ENCODE results near the gene WTAP.
"Not testable (repeated sequence)": the region's sequence is repeated elsewhere in the genome, so short reads cannot be mapped to it uniquely, and the experiment has no call there.

Gene WTAP

GRCh38 chr6:159761873-159762680, 34.8 kb downstream of the WTAP start, which contains the start of gene ACAT2:
TSS of gene ACAT2 (plus strand) at chr6:159762045. CDS start at chr6:159762088, 43 bp downstream.
- peak; percentile 97 for DNase-seq (ENCODE audit: low spot score)

GRCh38 chr6:159762681-159763293, 35.5 kb downstream of the WTAP start:
- DNase-seq (ENCODE audit: low spot score): peak; percentile 43

GRCh38 chr6:159766906-159767305, 39.6 kb downstream of the WTAP start:
- DNase-seq (ENCODE audit: low spot score): no peak

- no peak for DNase-seq (ENCODE audit: low spot score)
Measured at GRCh38 chr6:159769470-159769869, 42.2 kb downstream of the WTAP start.

- DNase-seq (ENCODE audit: low spot score): no peak
Measured at GRCh38 chr6:159772196-159772595, 44.9 kb downstream of the WTAP start.

- DNase-seq (ENCODE audit: low spot score): no peak
Measured at GRCh38 chr6:159777240-159777904, 50.1 kb downstream of the WTAP start.

- DNase-seq (ENCODE audit: low spot score): no peak
Measured at GRCh38 chr6:159778131-159778530, 50.8 kb downstream of the WTAP start.

- no peak for DNase-seq (ENCODE audit: low spot score)
Measured at GRCh38 chr6:159778542-159779103, 51.3 kb downstream of the WTAP start.

GRCh38 chr6:159788276-159788675, 61.0 kb downstream of the WTAP start:
- no peak for DNase-seq (ENCODE audit: low spot score)

- peak; percentile 45 for DNase-seq (ENCODE audit: low spot score)
Measured at GRCh38 chr6:159788753-159789376, 61.6 kb downstream of the WTAP start.

- peak; percentile 99 for DNase-seq (ENCODE audit: low spot score)
Measured at GRCh38 chr6:159789377-159790148, 62.3 kb downstream of the WTAP start, which contains the start of gene TCP1. TSS of gene TCP1 (minus strand) at chr6:159789602. CDS start at chr6:159789468, 134 bp downstream.

- DNase-seq (ENCODE audit: low spot score): peak; percentile 98
Measured at GRCh38 chr6:159790149-159790955, 63.0 kb downstream of the WTAP start, which contains the start of gene MRPL18. TSS of gene MRPL18 (plus strand) at chr6:159790467. CDS start at chr6:159790588, 121 bp downstream.

- peak; percentile 42 for DNase-seq (ENCODE audit: low spot score)
Measured at GRCh38 chr6:159790956-159791598, 63.8 kb downstream of the WTAP start.

GRCh38 chr6:159794976-159795375, 67.7 kb downstream of the WTAP start:
- DNase-seq (ENCODE audit: low spot score): not testable (repeated sequence)

GRCh38 chr6:159797554-159797953, 70.2 kb downstream of the WTAP start:
- no peak for DNase-seq (ENCODE audit: low spot score)

- no peak for DNase-seq (ENCODE audit: low spot score)
Measured at GRCh38 chr6:159800141-159800865, 73.0 kb downstream of the WTAP start, which contains the start of gene PNLDC1. TSS of gene PNLDC1 (plus strand) at chr6:159800276. CDS start at chr6:159800308, 32 bp downstream.

- DNase-seq (ENCODE audit: low spot score): no peak
Measured at GRCh38 chr6:159801935-159802334, 74.6 kb downstream of the WTAP start.

GRCh38 chr6:159804504-159804903, 77.2 kb downstream of the WTAP start:
- no peak for DNase-seq (ENCODE audit: low spot score)

Measured in NAMALWA (cell line).